GM12872 (cell line): ENCODE data around the gene DOK7.

Experiments
- TF ChIP-seq, protein P1 (sequence below): IDR thresholded peaks from 3 replicates; pipeline ENCODE4 v1.5.1; 2011; ENCODE audit warnings: low read depth, mild to moderate bottlenecking, low read length, moderate library complexity; ENCODE audit not compliant: insufficient read depth

DOK7 gene

DNA sequence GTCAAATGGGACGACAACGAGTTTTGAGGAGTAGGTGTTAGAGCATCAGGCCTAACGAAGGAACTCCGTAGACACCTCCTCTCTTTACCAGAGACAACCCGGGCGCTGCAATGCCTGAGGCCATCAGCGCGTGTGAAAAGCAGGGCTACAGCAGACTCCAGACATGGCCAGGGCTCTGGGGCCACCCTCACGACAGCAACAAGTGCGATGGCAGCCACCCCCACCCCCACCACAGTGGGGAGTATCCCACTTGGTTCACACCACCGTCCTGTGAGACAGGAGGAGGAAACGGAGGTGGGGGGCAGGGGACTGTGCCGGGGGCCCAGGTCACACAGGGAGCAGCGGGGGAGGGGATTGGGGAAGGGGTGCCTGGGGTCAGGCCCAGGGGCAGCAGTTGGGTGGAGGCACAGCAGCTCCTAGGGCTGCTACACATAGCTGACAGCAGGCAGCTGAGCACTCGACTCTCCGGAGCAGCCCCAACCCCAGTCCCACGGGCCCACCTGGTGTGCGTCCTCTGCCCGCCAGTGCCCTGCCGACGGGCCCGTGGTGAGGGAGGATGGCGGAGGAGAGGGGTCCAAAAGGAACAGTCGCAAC, 60.6 kb downstream of the DOK7 start:
- TF ChIP-seq, protein P1, sequence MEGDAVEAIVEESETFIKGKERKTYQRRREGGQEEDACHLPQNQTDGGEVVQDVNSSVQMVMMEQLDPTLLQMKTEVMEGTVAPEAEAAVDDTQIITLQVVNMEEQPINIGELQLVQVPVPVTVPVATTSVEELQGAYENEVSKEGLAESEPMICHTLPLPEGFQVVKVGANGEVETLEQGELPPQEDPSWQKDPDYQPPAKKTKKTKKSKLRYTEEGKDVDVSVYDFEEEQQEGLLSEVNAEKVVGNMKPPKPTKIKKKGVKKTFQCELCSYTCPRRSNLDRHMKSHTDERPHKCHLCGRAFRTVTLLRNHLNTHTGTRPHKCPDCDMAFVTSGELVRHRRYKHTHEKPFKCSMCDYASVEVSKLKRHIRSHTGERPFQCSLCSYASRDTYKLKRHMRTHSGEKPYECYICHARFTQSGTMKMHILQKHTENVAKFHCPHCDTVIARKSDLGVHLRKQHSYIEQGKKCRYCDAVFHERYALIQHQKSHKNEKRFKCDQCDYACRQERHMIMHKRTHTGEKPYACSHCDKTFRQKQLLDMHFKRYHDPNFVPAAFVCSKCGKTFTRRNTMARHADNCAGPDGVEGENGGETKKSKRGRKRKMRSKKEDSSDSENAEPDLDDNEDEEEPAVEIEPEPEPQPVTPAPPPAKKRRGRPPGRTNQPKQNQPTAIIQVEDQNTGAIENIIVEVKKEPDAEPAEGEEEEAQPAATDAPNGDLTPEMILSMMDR, result no peak

DNA sequence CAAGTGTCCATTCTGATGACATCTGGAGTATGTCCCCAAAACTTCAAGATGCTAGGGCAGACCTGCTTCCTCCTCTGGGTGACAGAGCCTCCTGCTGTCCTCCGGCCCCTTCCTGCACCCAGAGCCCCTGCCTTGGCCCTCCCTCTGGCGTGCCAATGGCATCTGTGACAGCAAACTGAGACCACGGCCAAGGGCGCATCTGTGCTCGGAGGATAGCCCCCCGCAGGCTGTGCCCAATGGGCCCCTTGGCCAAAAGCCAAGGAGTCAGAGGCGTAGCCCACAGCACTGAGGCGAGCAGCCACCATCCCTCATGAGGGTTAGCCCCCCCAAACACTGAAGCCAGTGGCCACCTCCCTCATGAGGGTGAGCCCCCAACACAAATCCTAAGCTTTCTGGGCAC, 61.2 kb downstream of the DOK7 start:
- TF ChIP-seq, protein P1, result no peak

DNA sequence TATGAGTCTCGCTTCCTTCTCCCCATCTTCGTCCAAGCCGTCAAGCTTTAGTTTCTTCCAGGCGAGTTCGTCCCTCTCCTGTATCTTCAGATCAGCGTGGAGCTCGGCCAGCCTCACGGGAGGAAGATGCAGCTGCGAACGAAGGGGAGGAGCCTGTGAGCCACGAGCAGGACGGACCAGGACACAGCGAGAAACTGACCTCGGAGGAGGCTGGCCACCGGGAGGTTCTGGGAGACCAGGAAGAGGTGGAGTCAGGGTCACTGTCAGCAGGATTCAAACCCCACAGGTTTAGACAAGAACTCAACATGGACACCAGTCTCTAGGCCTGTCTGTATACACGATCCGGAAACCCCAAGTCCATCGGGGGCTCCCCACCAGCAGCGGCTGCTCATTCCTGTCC, 61.8 kb downstream of the DOK7 start:
- TF ChIP-seq, protein P1, result no peak

DNA sequence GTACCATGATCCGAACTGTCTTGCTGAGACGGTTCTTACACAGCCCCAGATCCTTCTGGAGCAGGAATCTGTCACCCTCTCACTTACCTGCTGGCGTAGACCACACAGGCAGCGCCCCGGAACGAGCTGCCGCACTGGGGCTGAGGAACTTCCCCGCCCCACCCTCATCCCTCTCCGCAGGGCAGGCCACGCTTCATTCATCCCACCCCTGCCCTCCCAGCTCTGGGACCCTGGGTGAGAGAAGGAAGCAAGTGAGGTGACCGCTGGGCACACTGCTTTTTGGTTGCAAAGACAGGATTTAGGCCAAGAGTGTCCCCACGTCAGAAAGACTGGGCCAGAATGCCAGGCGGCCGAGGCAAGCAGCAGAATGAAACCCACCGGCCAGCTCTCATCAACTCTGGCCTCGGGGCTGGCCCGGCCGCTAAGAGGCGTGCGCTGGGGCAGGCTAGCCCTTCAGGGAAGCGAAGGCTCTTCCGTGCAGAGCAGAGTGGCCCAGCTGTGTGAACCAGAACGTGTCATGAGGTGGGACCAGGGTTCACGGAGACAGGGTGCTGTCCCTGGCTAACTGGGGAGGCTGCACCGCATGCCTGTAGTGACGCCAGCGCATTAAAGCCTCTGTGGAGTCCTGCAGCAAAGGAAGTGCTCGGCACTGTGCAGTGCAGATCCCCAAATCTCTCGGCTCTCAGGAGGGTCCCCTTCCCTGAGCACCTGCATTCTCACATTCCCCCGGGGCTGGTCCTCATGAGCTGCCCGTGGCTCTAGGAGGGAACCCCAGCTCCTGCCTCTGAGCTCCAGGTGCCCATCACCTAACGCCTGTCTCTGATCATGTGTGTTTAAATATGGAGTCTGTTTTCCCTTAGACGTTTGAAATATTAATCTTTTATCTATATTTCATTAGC, 62.7 kb downstream of the DOK7 start:
- TF ChIP-seq, protein P1, result no peak

DNA sequence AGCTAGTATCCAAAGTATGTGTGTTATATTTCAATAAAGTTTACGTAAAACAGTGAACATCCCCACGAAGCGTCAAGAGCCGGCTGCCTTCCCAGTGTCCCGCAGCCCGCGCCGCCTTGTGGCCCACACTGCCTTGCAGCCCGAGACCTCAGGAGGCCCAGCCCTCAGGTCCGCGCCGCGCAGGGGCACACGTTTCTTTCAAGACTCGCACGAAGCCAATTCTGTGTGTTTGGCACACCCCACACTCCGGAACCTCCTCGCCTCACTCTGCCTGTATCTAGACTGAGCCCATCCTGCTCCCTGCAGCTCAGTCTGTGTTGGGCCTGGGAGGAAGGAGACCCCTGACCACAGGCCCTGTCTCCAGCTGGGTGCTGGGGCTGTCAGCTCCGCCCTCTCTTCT, 63.4 kb downstream of the DOK7 start:
- TF ChIP-seq, protein P1, result no peak

DNA sequence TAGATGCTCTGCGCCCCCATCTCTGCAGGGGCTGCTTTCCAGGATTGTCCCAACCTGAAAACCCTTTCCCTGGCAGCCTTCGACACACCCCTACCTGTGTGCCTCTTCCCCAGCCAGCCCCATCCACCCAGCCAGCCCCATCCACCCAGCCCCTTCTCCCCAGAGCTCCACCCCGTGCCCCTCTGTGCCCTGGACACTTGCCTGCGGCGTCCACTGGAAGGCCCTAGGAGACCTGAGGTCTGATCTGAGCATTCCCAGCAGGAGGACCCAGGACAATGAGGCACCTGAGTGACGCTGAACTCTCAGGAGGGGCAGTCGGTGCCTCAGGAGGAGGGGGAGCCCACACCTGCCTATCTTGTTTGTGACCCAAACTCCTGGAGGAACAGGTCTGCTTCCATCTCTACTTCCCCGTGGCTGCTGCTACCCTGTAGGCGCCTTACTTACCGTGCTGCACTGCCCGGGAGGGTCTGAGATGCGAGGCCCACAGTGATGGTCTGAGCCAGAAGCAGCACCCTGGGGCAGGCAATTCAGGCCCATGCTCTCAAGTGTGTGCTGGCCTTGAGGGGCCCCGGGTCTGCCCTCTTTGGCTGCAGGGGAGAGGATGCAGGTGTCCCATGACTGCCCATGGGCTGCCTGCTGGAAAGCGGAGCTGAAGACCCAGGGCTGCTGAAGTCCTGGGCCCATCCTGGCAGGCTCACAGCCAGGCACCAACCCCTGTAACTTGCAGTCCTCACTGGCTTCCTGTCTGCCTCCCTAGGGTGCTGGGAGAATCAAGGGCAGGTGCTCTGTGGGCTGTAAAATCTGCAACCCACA, 64.2 kb downstream of the DOK7 start:
- TF ChIP-seq, protein P1, result no peak
